G401.6 (cell line): ENCODE results near the gene STK17A.
A peak's percentile ranks its signal among the peaks of the same experiment; 100 is the strongest.
"Not testable (repeated sequence)": the region's sequence is repeated elsewhere in the genome, so short reads cannot be mapped to it uniquely, and the experiment has no call there.

Experiments used
- FAIRE-seq: peaks from 2 replicates; lab custom pipeline; 2012; peaks lifted over from hg19 to GRCh38; lab: Jason Lieb, UNC

Gene STK17A

DNA sequence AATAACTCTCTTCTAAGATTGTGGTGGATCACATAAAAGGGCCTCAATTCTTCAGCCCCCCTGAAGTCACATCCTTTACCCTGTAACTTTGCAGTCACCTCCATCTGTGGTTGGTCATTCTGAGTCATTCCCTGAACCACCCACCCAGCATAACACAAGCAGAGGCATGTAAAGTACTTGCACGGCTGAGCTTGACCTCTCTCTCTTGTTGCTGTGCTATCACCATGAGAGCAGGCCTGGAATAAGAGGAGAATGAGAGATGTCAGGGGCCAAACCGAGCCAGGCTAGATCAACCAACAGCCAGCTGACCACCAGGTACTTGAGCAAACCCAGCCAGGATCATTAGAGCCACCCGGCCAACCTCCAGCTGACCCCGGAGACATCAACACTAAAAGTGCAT is 13.5 kb upstream of the STK17A start:
- FAIRE-seq: no peak

- no peak for FAIRE-seq
Observed at GRCh38 chr7:43570688-43571365, 12.1 kb upstream of the STK17A start.

DNA sequence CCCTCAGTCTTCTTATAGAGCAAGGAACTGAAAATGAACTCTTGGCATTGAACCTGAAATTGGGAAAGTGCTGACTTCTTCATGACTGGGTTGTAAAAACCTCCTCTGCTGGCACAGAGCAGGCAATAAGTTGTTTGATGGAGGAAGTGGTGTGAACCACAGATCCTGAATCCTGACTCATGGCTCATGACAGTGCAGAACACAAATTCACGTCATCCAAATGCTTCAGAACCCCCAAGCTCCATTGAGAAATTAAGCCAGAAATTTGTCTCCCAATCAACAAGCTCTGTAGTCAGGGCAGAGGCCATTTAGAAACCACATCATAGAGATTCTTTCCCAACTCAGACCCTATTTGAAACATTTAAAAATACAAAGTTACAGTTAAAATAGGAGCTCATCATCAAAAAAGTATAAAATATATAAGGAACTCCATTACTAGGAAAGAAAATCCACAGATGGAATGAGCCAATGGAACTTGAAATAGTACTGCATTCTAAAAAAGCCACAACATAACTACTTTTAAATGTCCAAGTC is 10.3 kb upstream of the STK17A start:
- FAIRE-seq: no peak

GRCh38 chr7:43573832-43574231 is 9.1 kb upstream of the STK17A start:
- not testable (repeated sequence) for FAIRE-seq

GRCh38 chr7:43575506-43575905 is 7.4 kb upstream of the STK17A start:
- FAIRE-seq: peak; percentile 42

- no peak for FAIRE-seq
Observed at GRCh38 chr7:43576241-43576640, 6.7 kb upstream of the STK17A start.

DNA sequence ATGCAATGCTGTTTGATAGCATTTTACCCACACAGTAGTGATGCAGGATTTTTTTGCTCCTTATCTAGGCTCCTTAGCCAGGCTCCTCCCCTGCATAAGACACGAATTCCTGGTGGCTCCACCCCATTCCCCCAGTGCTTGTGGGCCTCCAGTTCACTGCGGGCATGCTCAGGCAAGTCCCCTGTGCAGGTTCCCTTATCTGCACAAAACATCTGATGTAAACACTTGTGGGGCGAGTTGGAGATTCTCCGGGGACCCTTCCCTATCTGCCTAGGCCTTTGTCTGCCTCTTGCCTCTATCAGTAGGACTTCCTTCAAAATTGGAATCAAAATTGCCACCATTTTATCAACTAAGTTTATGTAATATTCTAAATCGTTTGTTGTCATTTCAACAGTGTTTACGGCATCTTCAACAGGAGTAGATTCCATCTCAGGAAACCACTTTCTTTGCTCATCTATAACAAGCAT is 5.4 kb upstream of the STK17A start:
- FAIRE-seq: no peak

- FAIRE-seq: no peak
Observed at GRCh38 chr7:43583424-43584194, 701 bp downstream of the STK17A start.

GRCh38 chr7:43584195-43584586 is 1.3 kb downstream of the STK17A start:
- no peak for FAIRE-seq

DNA sequence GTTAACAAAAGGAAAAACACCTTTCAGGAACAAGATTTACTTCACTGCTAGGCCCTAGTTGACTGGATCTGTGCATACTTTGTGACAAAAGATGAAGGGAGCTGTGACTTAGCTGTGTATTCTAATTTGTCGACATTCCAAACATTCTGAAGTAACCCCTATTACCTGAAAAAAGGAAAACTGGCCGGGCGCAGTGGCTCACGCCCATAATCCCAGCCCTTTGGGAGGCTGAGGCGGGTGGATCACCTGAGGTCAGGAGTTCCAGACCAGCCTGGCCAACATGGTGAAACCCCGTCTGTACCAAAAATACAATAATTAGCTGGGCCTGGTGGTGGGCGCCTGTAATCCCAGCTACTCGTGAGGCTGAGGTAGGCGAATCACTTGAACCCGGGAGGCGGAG is 1.8 kb downstream of the STK17A start:
- not testable (repeated sequence) for FAIRE-seq

DNA sequence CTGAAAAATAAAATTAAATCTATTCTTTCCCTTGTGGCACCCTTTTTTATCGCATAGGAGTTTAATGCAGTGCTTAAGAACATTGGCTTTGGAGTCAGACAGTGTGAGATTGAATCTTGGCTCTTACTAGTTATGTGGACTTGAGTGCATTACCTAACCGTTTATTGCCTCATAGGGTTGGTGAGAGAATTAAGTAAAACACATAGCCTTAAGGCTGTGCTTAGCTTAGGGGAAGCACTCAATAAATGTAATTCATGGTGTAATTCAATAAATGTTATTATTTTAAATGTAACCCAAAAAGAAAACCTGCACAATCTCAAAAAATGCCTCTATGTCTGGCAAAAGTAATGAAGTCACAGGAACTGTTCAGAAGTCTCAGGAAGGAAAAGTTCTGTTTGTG is 2.7 kb downstream of the STK17A start:
- no peak for FAIRE-seq

DNA sequence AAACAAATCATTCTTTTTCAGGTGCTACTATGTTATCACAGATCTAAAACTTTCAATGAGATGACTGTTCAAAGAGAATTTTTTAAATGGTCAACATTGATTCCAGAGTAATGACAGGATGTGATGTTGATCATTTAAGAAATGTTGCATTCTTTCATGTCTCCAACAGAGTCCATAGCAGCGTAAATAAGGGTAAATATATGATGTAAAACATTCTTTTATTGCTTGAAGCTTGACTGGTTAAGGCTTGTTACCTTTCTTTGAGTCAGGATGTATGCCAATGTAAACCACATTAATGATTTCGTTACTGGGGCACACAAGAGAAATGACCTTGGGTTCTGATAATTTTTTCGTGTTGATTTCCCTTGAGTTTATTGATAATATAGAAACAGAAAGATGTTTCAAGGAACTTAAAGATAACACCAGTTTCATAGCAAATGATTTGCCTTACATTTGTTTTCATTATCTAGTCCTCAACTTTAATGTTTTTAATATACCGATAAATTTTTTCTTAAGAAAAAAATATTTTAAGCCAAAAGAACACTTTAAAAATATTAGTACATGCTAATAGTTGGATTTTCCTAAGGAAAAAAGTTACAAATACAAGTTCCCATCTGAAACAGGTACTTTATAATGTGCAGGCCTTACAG is 3.5 kb downstream of the STK17A start:
- FAIRE-seq: no peak

GRCh38 chr7:43588477-43589132 is 5.7 kb downstream of the STK17A start:
- no peak for FAIRE-seq

- FAIRE-seq: no peak
Observed at GRCh38 chr7:43589133-43589478, 6.2 kb downstream of the STK17A start.

- FAIRE-seq: no peak
Observed at GRCh38 chr7:43589728-43590127, 6.8 kb downstream of the STK17A start.

DNA sequence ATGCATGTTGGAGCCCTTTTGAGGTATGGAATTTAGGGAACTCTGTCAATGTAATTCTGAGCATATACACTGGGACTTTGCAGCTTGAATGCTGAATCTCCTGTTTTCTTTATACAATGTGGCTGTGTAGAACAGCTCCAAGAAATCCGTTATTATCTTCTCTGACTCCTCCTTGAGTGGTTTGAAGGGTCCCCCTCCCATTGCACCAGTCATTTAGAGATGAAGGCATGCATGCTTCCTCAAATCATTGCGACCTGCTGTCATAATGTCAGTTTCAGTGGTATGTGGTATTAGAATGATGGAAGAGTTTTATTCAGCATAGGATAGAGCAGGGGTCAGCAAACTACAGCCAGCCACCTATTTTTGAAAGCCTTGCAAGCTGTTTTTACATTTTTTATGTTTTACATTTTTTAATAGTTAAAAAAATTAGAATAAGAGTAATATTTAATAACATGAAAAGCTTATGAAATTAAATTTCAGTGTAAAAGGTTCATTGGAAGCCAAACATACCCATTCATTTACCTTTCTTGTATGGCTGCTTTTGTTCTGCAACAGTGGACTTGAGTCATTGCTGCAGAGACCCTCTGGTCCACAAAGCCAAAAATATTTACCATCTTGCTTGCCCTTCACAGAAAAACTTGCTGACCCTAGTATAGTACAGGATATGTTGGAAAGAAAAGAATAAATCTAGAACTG is 8.1 kb downstream of the STK17A start:
- FAIRE-seq: no peak

DNA sequence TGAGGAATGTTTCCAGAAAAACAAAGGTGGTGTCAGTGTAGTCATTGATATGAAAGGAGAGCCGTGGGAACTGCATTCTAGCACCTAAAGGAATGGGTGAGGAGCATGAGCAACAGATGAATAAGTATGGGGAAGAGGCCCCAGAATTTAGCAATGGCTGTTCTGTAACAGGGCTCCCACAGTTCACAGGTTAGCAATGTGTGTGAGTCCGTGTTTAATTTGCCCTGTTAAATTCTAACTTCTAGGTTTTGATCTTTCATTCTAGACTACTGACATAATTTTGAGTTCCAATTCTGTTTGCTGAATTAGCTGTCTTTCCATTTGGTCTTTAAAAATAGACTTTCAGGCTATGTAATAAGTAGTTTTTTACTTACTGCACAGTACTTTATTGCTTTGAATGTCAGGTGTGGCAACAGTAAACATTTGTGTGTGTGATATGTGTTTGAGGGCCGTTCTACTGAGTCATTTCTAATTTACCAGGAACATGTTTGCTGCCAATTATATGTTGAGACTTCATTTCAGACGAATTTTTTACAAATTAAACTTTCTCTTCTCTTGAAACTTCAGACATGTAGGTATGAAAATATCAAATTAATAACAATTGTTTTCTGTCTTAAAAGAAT is 8.8 kb downstream of the STK17A start:
- FAIRE-seq: no peak

DNA sequence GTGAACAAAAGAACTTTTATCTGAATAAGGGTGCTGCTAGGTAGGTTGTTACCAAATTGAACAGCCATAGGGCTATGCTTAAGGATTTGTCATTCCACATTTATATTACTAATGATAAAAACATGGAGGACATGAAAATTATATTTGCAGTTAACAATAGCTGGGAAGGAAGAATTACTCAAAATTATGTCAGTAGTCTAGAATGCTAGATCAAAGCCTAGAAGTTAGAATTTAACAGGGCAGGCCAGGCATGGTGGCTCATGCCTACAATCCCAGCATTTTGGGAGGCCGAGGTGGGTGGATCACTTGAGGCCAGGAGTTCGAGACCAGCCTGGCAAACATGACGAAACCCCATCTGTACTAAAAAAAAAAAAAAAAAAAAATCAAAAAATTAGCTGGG is 9.4 kb downstream of the STK17A start:
- no peak for FAIRE-seq

DNA sequence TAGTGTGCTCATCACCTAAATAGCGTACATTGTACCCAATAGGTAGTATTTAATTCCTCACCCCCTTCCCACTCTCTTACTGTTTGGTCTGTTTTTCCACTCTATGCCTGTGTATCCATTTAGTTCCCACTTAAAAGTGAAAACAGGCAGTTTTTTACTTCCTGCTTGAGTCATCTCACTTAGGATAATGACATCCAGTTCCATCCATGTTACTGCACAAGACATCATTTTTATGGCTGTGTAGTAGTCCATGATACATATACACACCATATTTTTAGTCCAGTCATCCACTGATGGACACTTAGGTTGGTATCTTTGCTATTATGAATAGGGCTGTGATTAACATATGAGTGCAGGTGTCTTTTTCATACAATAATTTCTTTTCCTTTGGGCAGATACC is 10.1 kb downstream of the STK17A start:
- no peak for FAIRE-seq

DNA sequence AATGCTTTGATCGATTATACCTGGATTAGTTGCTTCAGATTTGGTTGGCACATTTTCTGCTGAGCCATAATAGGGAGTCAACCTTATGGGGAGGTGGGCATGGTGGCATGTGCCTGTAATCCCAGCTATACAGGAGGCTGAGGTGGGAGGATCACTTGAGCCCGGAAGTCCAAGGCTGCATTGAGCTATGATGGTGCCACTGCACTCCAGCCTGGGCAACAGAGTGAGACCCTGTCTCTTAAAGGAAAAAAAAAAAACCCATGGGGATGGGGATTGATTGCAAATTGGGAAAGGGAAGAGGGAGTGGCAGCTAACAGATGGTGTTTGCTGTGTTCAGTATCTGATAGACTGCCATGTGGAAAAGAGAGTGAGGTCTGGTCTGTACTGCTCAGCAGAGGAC is 11.1 kb downstream of the STK17A start:
- no peak for FAIRE-seq

DNA sequence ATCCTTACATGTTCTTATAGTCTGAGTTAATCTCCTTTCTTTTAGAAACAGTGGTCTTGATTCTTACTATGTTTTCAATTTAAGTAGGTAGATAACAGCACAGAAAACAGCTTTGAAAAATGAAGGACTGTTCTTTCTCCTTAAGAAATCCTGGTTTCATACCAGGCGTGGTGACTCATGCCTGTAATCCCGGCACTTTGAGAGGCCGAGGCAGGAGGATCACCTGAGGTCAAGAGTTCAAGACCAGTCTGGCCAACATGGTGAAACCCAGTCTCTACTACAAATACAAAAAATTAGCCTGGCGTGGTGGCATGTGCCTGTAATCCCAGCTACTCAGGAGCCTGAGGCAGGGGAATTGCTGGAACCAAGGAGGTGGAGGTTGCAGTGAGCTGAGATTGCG is 13.5 kb downstream of the STK17A start:
- FAIRE-seq: not testable (repeated sequence)

DNA sequence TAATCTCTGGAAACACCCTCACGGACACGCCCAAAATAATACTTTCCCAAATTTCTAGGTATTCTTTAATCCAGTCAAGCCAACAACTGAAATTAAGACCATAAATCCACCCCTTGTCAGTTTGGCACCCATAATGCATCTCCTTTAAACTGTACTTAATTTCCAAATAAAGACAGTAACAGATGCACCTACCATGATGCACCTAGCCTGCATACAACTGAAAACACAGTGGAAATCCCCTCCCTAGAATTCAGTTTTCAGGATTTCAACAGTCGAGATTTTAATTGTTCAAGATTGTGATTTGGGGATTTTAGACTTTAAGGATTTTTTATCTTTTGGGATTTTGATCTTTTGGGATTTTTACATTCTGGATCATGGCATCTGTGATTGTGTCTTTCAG is 17.1 kb downstream of the STK17A start:
- no peak for FAIRE-seq
